ENCODE data around the gene AOPEP.

The AOPEP gene

DNA sequence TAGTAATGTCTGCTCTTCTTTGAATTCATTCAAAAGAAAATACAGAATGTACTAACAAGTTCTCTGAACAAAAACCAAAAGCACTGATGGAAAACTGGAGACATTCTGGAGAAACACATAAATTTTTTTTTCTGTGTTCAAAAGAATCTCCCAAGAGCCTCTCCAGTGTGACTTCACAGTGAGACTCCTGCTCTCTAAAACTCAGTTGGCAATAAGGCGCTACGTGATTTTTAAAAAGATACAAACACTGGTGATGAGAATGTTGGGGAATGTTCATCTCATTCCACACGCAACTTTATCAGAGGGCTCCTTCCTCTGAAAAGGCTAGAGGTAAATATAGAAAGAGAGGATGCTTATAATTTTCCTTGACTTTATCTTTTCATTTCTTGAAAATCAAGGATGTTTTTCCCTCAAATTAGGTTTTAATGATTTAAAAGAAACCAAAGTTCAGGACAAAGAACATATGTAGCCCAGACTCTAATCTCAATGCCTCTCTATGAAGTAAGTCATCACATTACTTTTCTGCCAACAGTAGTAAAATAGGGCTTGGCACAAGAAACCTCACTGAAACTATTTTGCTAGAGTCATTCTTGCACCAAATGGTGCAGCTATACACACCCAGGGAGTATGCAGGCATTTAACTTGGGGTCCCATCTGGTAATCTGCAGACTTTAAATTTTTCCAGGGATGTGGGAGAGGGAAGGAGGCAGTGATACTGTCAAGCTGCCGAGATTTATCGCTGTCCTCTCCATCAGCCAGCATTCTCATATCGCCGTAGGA is 12.9 kb upstream of the AOPEP start:
- Histone ChIP-seq H3K79me2 (ENCODE audit: insufficient read depth, low read length) (no peaks in the 10 kb centered on the region), H3K4me1 (ENCODE audit: insufficient read depth, low read length, poor library complexity, severe bottlenecking) (no peaks in the 10 kb centered on the region), H2AFZ (ENCODE audit: low read length) (no peak overlapping the region), H3K4me3 (ENCODE audit: low read length, poor library complexity, severe bottlenecking) (no peak overlapping the region), H3K27me3 (ENCODE audit: insufficient read depth, low read length, poor library complexity, severe bottlenecking) (no peaks in the 10 kb centered on the region), H3F3A (ENCODE audit: low read depth) (no peaks in the 10 kb centered on the region), H3K9ac (ENCODE audit: low read depth, low read length, poor library complexity, severe bottlenecking) (no peak overlapping the region), H4K20me1 (ENCODE audit: insufficient read depth, low read length, poor library complexity, severe bottlenecking) (no peaks in the 10 kb centered on the region), H3K9me2 (replicated peaks; ENCODE audit: low read depth, low read length) (no peaks in the 10 kb centered on the region), H3K4me2 (ENCODE audit: low read depth, low read length, poor library complexity, severe bottlenecking) (no peak overlapping the region), H3K9me3 (ENCODE audit: insufficient read depth, low read depth, low read length) (no peaks in the 10 kb centered on the region), H3K36me3 (ENCODE audit: insufficient read depth, low read length) (no peaks in the 10 kb centered on the region)
- TF ChIP-seq, protein P1, sequence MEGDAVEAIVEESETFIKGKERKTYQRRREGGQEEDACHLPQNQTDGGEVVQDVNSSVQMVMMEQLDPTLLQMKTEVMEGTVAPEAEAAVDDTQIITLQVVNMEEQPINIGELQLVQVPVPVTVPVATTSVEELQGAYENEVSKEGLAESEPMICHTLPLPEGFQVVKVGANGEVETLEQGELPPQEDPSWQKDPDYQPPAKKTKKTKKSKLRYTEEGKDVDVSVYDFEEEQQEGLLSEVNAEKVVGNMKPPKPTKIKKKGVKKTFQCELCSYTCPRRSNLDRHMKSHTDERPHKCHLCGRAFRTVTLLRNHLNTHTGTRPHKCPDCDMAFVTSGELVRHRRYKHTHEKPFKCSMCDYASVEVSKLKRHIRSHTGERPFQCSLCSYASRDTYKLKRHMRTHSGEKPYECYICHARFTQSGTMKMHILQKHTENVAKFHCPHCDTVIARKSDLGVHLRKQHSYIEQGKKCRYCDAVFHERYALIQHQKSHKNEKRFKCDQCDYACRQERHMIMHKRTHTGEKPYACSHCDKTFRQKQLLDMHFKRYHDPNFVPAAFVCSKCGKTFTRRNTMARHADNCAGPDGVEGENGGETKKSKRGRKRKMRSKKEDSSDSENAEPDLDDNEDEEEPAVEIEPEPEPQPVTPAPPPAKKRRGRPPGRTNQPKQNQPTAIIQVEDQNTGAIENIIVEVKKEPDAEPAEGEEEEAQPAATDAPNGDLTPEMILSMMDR (conservative IDR thresholded peaks at IDR 0.05; ENCODE audit: low read length): no peak
- no peak for TF ChIP-seq EZH2phosphoT487 (IDR thresholded peaks at IDR 0.05; ENCODE audit: borderline replicate concordance)

DNA sequence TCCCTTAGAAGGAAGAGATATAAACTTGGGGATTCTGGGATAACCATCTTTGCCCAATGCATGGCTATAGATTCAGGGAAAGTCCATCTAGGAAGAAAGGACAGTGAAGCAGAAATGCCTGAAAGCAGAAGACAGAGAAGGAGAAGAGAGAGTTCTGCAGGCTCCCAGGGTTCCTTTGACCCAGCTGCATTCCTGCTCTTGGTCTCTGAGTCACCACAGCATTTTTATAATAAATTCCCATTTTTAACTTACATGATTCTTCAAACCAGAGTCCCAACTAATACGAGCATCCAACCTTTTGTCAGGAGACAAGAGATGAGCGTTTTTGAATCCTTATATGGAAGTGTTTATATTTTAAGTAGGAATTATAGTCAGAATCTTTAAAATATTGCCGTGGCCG is 12.0 kb upstream of the AOPEP start:
- Histone ChIP-seq H3K9me3 (ENCODE audit: insufficient read depth, low read depth, low read length) (no peaks in the 10 kb centered on the region), H4K20me1 (ENCODE audit: insufficient read depth, low read length, poor library complexity, severe bottlenecking) (no peaks in the 10 kb centered on the region), H3F3A (ENCODE audit: low read depth) (no peaks in the 10 kb centered on the region), H3K36me3 (ENCODE audit: insufficient read depth, low read length) (no peaks in the 10 kb centered on the region), H3K4me1 (ENCODE audit: insufficient read depth, low read length, poor library complexity, severe bottlenecking) (no peaks in the 10 kb centered on the region), H3K9me2 (replicated peaks; ENCODE audit: low read depth, low read length) (no peaks in the 10 kb centered on the region), H3K4me3 (ENCODE audit: low read length, poor library complexity, severe bottlenecking) (no peak overlapping the region), H3K79me2 (ENCODE audit: insufficient read depth, low read length) (no peaks in the 10 kb centered on the region), H3K9ac (ENCODE audit: low read depth, low read length, poor library complexity, severe bottlenecking) (no peak overlapping the region), H2AFZ (ENCODE audit: low read length) (no peak overlapping the region), H3K27me3 (ENCODE audit: insufficient read depth, low read length, poor library complexity, severe bottlenecking) (no peaks in the 10 kb centered on the region), H3K4me2 (ENCODE audit: low read depth, low read length, poor library complexity, severe bottlenecking) (no peak overlapping the region)
- TF ChIP-seq, protein P1 (conservative IDR thresholded peaks at IDR 0.05; ENCODE audit: low read length): no peak
- no peak for TF ChIP-seq EZH2phosphoT487 (IDR thresholded peaks at IDR 0.05; ENCODE audit: borderline replicate concordance)

DNA sequence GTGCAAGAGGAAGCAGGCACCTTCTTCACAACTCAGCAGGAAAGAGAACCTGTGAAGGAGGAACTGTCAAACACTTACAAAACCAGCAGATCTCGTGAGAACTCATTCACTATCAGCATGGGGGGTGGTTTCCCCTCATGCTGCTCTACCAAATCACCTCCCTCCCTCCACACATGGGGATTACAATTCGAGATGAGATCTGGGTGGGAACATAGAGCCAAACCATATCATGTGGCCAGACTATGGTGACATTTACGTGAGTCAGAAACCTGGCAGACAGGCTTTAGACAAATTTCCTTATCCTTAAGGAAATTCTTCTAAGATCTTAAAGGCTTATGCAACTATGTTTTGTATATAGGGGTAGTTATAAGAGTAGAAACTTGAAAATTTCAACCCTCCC is 8.7 kb upstream of the AOPEP start:
- H3K27me3 ChIP-seq (ENCODE audit: insufficient read depth, low read length, poor library complexity, severe bottlenecking): no peaks in the 10 kb centered on the region
- H3K9me2 ChIP-seq (replicated peaks; ENCODE audit: low read depth, low read length): no peaks in the 10 kb centered on the region
- H3K4me3 ChIP-seq (ENCODE audit: low read length, poor library complexity, severe bottlenecking): no peak overlapping the region
- no peaks in the 10 kb centered on the region for H3K4me1 ChIP-seq (ENCODE audit: insufficient read depth, low read length, poor library complexity, severe bottlenecking)
- no peak overlapping the region for H3K9ac ChIP-seq (ENCODE audit: low read depth, low read length, poor library complexity, severe bottlenecking)
- no peaks in the 10 kb centered on the region for H3F3A ChIP-seq (ENCODE audit: low read depth)
- H2AFZ ChIP-seq (ENCODE audit: low read length): no peak overlapping the region
- no peak for TF ChIP-seq EZH2phosphoT487 (IDR thresholded peaks at IDR 0.05; ENCODE audit: borderline replicate concordance)
- TF ChIP-seq, protein P1 (conservative IDR thresholded peaks at IDR 0.05; ENCODE audit: low read length): no peak
- H3K9me3 ChIP-seq (ENCODE audit: insufficient read depth, low read depth, low read length): no peaks in the 10 kb centered on the region
- H3K79me2 ChIP-seq (ENCODE audit: insufficient read depth, low read length): no peaks in the 10 kb centered on the region
- no peak overlapping the region for H3K4me2 ChIP-seq (ENCODE audit: low read depth, low read length, poor library complexity, severe bottlenecking)
- H3K36me3 ChIP-seq (ENCODE audit: insufficient read depth, low read length): no peaks in the 10 kb centered on the region
- H4K20me1 ChIP-seq (ENCODE audit: insufficient read depth, low read length, poor library complexity, severe bottlenecking): no peaks in the 10 kb centered on the region
